HG02798 (cell line): ENCODE data around the gene FOXA2.
"Not testable (repeated sequence)": the region's sequence is repeated elsewhere in the genome, so short reads cannot be mapped to it uniquely, and the experiment has no call there.

Source experiments
- ATAC-seq: cut with Tn5 transposase; IDR thresholded peaks from one replicate; pipeline ENCODE4 v1.9.1; 2021; ENCODE audit warnings: mild to moderate bottlenecking; ENCODE audit not compliant: unreplicated experiment, poor library complexity

Gene FOXA2

DNA sequence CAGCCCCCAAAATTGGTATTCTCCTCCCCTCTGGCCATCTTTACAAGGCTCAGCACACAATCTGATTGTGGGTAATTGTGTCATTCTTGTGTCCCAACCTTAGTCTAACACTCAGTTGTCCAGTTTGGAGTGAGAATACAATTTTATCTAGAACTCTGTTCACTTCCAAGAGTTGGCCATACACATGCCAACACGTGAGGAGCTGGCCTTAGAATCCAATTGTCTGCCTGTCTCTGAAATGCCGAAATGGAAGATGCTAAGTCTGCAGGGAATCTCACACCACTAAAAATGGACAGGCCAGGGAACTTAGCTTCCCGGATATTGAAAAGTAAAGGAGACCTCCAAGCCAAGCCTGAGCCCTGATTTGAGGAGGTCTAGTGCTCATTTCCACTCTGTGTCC lies 12.3 kb downstream of the FOXA2 start:
- ATAC-seq: no peak

DNA sequence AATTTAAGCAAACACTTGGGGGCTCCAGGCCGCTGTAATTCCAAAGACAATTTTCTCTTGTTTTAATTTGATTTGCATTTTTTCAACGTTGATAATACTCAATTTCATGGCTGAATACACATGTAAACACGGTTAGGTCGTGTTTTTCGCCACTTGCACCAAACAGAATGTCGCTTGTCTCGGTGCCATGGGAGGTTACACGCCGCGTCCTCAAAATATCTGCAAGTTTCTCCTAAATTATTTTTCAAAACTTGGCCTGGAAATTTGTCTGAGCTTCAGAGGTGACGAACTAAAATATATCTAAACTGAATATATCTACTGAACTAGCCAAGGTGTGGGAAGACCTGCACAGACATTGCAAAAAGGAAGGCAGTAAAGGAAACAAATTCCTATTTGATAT lies 15.0 kb downstream of the FOXA2 start:
- ATAC-seq: no peak

DNA sequence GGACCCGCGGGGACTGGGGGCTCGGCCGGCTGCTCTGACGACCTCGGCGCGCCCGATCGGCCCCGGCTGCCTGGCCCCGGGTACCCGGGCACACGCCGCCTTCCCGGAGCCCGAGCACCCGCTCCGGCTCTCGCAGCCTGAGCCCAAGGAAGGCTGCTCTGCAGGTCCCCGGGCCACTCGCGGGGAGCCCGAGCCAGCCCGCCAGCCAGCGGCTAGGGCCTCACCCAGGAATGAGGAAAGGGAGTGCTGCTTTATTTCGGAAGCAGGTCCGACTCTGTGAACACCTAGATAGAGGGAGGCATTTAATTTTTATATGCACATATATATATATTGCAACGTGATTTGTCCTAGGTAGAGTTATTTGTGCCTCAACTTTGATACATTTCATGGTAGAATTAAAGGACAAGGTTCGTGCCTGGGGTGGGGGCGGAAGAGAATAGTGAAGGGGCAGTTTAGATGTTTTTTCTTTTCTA lies 15.5 kb downstream of the FOXA2 start:
- no peak for ATAC-seq

DNA sequence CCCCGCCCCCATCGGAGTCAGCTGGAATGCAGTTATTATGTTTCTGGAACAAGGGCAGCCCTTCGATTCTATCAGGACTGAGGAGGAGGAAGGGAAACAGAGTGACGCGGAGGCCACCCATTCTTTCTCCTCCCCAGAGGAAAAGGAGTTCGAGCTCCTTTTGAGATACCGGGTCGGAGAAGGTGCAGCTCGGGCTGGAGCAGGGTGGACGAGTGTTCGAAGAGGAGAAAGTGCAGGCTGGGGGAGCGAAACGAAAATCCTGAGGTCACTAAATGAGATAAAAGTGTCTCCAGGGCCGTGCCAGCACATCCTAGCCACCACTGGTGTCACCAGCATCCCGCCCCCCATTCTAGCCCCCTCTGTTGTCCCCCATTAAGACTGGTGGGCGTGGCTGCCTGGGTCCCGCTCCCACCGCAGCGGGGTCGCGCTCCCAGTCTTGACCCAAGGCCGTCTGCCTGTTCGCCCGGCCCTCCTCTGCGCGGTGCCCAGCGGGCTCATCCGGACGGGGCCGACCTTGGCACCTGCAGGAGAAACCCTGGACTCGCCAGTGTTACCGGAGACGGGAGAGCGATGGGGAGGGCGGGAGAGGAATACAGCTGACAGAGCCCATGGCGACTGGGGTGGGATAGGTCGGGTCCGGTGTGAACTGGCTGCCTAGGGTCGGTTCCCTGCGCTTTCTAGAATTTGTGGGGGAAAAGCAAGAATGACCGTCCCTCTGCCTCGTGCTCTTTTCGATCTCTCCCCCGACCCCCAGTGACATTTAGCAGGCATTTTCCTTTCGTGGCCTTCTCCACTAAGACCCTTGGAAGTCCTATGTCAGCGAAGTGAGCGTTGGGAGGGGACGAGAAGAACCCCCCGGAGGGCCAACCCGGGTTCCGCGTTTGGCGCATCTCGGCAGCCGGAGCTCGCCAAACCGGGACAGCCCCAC lies 16.2 kb downstream of the FOXA2 start:
- no peak for ATAC-seq

DNA sequence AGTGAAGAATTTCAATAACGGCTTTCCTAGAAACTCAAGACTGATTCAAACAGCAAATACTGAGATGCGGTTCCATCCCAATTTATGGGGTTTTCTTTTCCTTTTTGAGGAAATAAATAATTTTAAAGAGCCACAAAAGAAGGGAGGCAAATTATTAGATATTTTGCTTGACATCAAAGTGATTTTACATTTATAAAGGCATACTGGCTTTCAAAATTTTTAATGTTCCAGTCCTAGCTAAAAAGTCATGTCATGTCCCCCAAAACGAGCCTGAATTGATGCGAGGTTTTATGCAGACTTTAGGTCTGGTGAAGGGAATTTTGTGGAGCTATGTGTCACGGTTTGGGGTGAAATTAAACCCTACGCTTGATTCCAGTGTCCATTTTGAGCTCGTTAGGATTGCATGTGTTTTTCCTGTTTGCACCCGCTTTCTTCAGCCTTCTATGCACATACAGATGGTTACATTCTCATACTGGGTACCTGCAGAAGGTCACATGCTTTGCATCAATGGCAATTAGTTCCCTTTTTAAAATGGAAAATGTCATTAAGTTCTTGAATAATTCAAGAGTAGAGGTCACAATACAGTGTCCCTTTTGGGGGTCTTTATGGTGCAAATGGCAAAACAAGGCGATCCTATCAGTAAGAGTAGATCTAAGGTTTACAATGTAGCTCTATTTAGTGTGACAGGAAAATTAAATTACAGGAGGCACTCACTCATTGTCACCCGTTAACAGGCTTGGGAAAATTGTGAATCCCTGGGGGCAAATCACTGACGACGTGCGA lies 17.3 kb downstream of the FOXA2 start:
- no peak for ATAC-seq

DNA sequence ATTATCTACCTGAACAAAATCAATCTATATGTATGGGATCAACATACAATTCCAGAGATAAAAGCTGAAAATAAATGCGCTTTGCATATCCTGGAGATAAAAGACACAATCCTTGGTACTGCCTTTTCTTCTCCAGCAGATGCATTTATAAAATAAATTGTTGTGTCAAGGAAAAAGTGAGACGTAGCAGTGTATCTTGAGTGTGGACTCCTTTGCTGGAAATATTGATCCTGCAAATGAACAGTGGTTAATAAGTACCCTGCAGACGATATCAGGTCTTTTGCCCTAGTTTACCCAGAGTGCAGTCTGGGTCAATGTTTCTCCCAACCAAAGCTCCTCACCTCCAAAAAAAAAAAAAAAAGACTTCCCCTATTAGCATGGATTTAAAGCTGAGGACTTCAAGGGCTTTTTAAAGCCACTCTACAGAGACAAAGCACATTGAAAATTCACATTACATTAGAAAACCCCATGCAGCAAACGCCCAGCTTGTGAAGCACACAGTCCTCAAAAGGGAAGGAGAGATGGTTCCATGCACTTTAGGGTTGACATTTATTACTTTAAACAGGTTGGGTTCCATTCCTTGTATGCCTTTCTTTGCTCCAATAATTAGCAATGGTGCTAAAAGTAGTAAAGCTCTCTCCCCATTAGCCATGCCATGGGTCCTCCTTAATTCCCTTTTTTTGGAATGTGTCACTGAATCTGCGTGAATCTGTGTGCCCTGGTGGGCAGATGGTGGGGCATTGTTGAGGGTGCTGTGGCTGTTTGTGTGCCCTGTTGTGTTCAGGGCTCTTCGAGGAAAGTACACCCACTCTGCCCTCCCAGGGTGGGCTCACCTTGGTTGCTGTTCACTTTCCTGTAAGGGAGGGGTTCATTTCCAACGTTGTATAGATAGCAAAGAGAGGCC lies 21.1 kb downstream of the FOXA2 start:
- no peak for ATAC-seq

DNA sequence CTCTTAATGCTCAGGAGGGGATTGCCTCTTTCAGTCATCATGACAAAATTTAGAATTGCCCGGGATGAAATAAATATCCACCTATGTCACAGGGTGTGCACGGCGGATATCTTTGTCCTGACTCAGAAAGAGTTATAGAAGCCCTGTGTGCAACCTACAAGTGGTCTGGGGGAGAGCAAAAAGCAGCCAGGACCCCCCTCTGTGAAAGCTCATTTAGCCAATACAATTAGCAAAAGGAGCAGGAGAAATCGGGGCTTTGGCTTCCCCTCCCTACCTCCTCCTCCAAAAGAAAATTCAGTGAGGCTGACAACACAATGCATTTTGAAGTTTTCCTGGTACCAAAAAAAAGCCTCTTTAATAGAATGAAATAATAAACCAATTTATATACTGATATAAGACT lies 21.8 kb downstream of the FOXA2 start:
- ATAC-seq: no peak

DNA sequence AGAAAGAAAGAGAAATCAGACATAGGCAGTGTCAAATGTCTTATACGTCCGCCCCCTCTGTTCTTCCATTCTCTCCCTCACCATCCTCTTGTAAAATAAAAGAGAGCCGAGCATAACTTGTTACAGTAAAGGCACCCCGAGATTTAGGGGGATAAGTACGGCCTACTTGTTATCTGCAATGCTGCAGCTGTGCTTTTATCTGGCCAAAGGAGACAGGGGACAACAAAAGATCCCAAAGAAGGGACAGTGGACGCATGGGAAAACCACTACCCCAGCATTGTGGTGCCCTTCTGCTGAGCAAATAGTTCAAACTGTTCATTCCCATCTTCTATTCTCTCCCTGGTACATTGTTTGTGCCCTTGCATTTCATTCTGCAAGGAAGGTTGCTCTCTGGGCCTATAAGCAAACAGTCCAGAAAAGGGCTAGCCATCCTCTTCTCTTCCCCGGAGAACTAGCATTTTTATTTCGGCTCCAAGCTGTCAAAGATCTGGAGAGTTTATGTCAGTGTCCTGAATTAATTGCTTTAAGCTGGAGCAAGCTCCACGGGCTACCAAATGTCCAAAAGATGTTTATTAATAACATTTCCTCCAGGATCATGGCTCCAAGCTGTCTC lies 22.3 kb downstream of the FOXA2 start:
- no peak for ATAC-seq

DNA sequence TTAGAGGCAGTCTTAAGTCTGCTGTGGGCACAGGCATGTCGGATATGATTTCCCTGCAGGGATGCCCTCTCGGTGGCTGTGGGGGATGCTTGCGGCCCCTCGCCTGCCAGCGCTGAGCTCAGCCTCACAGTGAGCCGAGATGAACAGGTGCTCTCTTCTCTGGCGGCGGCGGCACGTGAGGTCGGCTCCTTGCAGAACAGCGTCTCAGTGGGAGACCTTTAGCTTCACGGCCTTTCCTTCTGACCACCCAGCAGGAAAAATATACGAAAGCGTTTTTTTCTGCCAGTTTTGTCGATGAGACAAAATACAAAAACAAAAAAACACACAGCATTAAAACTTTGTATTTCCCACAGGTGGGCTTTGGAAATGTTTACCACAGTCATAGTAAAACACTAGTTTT lies 23.6 kb downstream of the FOXA2 start:
- no peak for ATAC-seq

DNA sequence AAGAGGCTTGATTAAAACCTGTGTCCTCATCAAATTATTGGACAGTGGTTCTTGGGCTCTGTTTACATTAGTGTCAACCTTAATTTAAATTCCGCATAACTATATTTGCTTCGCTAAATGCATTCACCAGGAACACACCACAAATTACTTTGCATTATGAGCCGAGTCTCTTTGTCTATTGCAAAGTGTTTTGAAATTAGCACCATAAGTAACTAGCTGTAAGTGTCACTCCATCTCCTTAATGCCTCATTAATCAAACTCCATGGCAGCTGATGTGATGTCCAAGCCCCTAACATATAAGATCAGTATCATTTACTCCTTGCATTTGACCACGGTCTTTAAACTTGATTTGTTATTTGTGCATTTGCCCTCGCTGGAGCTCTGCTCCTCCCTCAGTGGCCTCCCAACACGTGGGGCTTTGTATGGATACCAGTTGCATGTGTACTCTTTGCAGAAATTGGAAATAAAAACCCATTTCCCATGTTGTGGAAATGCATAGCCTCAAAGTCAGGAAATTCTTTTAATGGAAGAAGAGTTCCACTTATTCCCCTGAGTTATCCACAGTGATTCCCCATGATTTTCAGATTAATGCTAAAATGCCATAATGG lies 24.6 kb downstream of the FOXA2 start:
- ATAC-seq: no peak

DNA sequence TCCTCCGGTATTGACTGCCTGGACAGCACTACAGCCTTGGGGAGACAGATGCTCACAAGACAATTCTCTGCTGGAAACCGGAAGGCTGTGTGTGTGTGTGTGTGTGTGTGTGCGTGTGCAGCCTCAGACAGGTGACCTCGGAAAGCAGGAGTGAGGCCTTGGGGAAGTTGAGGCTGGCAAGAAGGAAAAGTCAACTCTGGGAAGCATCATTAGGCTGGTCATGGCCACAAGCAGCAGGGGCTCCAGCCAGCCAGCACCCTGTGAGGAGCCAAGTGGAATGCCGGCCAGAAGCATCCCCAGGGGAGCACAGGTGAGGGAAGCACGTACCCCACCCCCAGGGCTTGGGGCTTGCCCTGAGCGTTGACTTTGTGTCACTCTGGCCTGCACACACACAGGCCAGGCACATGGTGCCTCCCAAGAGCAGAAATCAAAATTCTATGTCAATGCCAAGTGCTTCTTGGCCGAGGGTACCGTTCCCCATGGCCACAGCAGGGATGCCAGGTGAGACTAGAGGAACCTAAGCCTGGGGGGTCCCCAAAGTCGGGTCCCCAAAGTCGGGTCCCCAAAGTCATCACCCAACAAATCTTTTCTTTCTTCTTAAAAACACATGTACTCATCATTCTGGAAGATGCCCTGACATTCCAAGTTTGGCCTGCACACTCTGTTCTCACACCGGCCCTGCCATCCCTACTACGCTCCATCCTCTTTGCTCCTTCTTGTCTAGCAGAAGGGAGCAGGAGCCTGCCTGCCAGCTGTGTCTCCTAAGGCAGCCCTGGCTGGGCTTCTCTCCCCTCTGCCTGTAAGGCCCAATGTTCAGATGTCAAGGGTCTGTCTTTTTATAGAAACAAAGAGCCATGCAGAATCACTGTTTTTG lies 26.7 kb downstream of the FOXA2 start:
- ATAC-seq: no peak

DNA sequence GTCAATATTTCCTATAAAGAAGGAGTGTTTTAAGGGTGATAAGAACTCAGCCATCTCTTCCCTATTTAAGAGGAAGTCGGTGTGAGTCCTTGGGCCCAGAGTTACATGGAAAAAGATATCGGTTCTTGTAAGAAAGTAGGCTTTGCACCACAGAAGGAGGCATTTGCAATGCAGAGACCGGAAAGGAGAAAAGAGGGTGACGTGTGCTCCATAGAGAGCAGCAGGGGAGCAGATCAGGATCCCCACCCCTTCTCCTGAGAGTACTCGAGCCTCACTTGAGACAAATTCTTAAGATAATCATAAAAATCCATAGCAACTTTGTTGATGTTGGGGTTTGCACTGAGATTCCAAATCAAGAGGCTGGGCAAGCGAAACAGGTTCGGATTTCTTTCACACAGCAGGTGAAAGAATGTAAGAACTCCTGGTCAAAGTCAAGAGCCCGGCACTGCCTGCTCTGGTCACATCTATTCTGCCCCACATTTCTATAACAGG lies 27.8 kb downstream of the FOXA2 start:
- no peak for ATAC-seq

DNA sequence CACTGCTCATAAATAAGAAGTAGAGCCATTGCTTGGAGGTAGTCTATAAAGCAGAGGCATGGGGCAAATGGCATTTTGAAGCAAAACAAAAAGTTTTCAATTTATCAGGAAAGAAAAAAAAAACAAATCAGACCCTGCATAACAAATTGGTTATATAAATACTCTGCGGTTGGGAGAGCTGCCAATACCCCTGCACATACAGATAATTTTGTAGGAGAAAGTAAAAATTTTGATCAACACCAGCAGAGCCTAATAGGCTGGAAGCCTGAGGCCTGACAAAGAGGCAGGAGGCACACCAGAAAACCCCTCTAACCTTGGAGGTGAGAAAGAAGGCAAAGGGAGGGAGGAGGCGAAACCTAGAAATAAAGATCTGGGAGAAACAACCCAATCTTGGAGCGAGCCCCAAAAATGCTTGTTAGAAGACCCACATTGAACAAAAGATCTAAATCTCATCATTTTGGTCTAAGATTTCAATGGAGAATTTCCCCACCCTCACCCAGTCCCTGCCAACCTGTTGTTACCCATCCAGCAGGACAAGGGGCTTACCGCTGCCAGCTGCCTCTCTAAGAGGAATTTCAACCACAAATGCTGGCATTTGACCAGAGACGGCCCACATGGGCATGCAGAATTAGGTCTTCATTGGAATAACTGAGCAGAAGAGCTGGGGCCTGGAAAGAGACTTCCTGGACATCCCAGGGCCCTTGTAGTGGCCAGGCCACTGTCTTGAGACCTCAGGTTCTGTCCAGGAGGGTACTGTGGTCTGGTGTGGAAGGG lies 28.4 kb downstream of the FOXA2 start:
- no peak for ATAC-seq

DNA sequence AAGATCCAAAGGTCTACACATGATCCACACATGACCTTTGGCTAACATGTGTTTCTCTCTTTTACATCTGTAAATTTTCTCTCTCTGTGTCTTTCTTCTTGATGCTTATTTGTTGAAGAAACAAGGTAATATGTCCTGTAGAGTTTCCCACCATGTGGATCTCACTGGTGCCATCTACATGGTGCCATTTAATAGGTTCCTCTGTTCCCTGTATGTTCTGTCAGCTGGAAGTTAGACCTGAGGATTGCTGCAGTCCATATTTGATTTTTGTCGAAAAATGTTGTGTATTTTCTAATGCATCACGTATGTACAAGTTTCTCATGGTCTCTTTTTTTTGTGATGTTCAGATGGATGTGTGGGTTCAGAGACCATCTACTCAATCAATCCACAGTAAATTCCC lies 30.0 kb downstream of the FOXA2 start:
- no peak for ATAC-seq

DNA sequence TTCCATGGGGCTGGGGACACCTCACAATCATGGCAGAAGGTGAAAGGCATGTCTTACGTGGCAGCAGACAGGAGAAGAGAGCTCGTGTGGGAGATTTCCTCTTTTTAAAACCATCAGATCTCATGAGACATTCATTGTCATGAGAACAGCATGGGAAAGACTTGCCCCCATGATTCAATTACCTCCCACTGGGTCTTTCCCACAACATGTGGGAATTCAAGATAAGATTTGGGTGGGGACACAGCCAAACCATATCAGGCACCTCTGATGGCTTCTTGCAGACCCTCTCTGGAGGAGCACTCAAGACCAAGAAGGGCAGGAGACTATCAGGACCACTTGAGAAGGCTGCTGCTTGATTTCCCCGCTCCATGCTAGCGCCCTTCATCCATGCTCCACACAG lies 33.9 kb downstream of the FOXA2 start:
- not testable (repeated sequence) for ATAC-seq

DNA sequence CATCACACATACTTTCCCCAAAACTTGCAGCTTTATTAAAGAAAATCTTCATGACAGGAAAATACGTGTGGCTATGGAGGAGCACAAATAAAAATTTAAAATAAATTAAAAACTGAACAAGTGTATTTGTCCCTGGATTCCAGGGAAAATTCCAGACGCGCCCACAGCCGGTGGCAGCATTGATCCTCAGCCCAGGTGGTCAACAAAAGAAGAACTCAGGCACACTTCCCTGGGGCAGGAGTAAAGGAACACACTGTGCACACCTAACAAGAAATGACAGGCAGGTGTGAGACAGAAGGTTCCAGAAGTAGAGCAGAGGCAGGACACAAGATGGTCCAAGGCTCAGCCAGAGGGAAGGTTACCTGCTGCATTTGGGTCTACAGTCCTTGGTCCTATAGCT lies 36.3 kb downstream of the FOXA2 start:
- ATAC-seq: no peak

DNA sequence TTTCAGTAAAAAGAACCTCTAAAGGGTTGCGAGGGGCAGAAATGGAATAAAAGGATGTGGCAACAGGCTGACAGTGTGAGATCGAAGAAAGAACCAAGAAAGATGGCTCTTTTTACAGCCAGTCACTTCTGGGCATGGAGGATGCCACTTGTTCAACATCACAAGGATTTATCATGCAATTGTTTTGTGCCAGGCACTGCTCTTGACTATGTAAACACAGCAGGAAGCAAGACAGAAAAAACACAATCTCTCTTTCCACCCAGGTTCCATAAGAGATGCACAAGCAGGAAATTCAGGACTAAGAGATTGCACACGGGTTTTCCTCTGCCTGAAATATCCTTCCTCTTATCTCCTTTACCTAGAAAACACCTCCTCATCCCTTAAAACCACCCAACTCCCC lies 38.0 kb downstream of the FOXA2 start:
- no peak for ATAC-seq

DNA sequence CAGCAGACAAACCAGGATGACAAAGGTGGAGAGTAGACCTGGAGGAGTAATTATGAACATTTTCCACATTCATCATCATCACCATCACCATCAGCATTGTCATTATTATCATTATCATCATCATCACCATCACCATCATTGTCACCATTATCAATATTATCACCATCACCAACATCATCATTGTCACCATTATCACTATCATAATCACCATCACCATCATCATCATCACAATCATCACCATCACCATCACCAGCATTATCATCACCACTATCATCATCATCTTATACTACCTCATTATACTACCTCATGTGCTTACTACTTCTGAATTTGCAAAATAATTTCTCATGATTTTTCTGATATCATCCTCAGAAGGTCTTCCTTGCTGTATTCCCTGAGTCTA lies 39.3 kb downstream of the FOXA2 start:
- no peak for ATAC-seq
